Muscle layer of duodenum (tissue), 2 donors: ENCODE data around the gene COX14.
"Not testable (repeated sequence)": the region's sequence is repeated elsewhere in the genome, so short reads cannot be mapped to it uniquely, and the experiment has no call there.

ENCODE experiments used
- H3K27ac ChIP-seq: one replicate; pipeline ENCODE4 v1.7.0; 2013; ENCODE audit warnings: mild to moderate bottlenecking, low read length
- H3K27me3 ChIP-seq: one replicate; pipeline ENCODE4 v1.7.0; 2013; ENCODE audit warnings: low read depth, mild to moderate bottlenecking, control low read depth, low read length
- H3K36me3 ChIP-seq, 2 donors: one replicate each; pipeline ENCODE4 v1.7.0; 2013; ENCODE audit warnings: low read length in 2 of 2, control low read depth in 1 of 2, mild to moderate bottlenecking in 1 of 2; ENCODE audit not compliant: insufficient read depth in 2 of 2, control insufficient read depth in 1 of 2
- H3K4me1 ChIP-seq, 2 donors: one replicate each; pipeline ENCODE4 v1.7.0; 2013; ENCODE audit warnings: low read length in 2 of 2, mild to moderate bottlenecking in 2 of 2, control low read depth in 1 of 2, moderate library complexity in 1 of 2; ENCODE audit not compliant: insufficient read depth in 2 of 2, control insufficient read depth in 1 of 2
- H3K4me3 ChIP-seq, 2 donors: one replicate each; pipeline ENCODE4 v1.7.0; 2013; ENCODE audit warnings: low read length in 2 of 2, low read depth in 1 of 2, mild to moderate bottlenecking in 1 of 2
- H3K9me3 ChIP-seq, 2 donors: one replicate each; pipeline ENCODE4 v1.7.0; 2013; ENCODE audit warnings: low read length in 2 of 2, control low read depth in 1 of 2, mild to moderate bottlenecking in 1 of 2; ENCODE audit not compliant: control insufficient read depth in 1 of 2
- donor health status: healthy.

The COX14 gene

GRCh38 chr12:50142993-50143392, 31.0 kb downstream of the COX14 start:
- Histone ChIP-seq H3K4me1 (no peaks in the 10 kb centered on the region), H3K27ac (no peak overlapping the region), H3K36me3 (peaks cover 11% of the 10 kb centered on the region in 2 donors), H3K9me3 (no peaks in the 10 kb centered on the region), H3K4me3 (no peak overlapping the region), H3K27me3 (no peaks in the 10 kb centered on the region)

- Histone ChIP-seq H3K36me3 (peaks cover 4 to 7% of the 10 kb centered on the region in 2 donors), H3K4me1 (no peaks in the 10 kb centered on the region), H3K27ac (no peak overlapping the region), H3K4me3 (no peak overlapping the region), H3K27me3 (no peaks in the 10 kb centered on the region), H3K9me3 (no peaks in the 10 kb centered on the region)
Measured at GRCh38 chr12:50145439-50145838, 33.4 kb downstream of the COX14 start.

- no peak overlapping the region for H3K27ac ChIP-seq
- no peak overlapping the region for H3K4me3 ChIP-seq
- no peaks in the 10 kb centered on the region for H3K4me1 ChIP-seq
- no peaks in the 10 kb centered on the region for H3K9me3 ChIP-seq
- H3K27me3 ChIP-seq = no peaks in the 10 kb centered on the region
- peaks cover 0 to 4% of the 10 kb centered on the region in 2 donors for H3K36me3 ChIP-seq
Measured at GRCh38 chr12:50147281-50147680, 35.2 kb downstream of the COX14 start.

- H3K27me3 ChIP-seq, H3K9me3 ChIP-seq, H3K4me1 ChIP-seq, H3K27ac ChIP-seq, H3K36me3 ChIP-seq, H3K4me3 ChIP-seq: not testable (repeated sequence)
Measured at GRCh38 chr12:50148011-50148410, 36.0 kb downstream of the COX14 start.

GRCh38 chr12:50149311-50149710, 37.3 kb downstream of the COX14 start:
- no peak overlapping the region for H3K4me3 ChIP-seq
- H3K36me3 ChIP-seq = no peaks in the 10 kb centered on the region
- no peaks in the 10 kb centered on the region for H3K27me3 ChIP-seq
- no peaks in the 10 kb centered on the region for H3K4me1 ChIP-seq
- no peak overlapping the region for H3K27ac ChIP-seq
- H3K9me3 ChIP-seq = no peaks in the 10 kb centered on the region

- no peak overlapping the region for H3K27ac ChIP-seq
- H3K27me3 ChIP-seq = no peaks in the 10 kb centered on the region
- no peak overlapping the region for H3K4me3 ChIP-seq
- no peaks in the 10 kb centered on the region for H3K36me3 ChIP-seq
- H3K9me3 ChIP-seq = no peaks in the 10 kb centered on the region
- no peaks in the 10 kb centered on the region for H3K4me1 ChIP-seq
Measured at GRCh38 chr12:50151047-50151687, 39.1 kb downstream of the COX14 start.

GRCh38 chr12:50154947-50155346, 42.9 kb downstream of the COX14 start:
- H3K9me3 ChIP-seq, H3K36me3 ChIP-seq, H3K27me3 ChIP-seq, H3K4me1 ChIP-seq, H3K4me3 ChIP-seq, H3K27ac ChIP-seq: not testable (repeated sequence)

GRCh38 chr12:50156641-50157040, 44.6 kb downstream of the COX14 start:
- H3K27ac ChIP-seq = no peak overlapping the region
- H3K4me1 ChIP-seq = no peaks in the 10 kb centered on the region
- H3K27me3 ChIP-seq = no peaks in the 10 kb centered on the region
- no peaks in the 10 kb centered on the region for H3K36me3 ChIP-seq
- H3K9me3 ChIP-seq = no peaks in the 10 kb centered on the region
- no peak overlapping the region for H3K4me3 ChIP-seq

GRCh38 chr12:50157259-50157658, 45.2 kb downstream of the COX14 start:
- Histone ChIP-seq H3K36me3 (no peaks in the 10 kb centered on the region), H3K27me3 (no peaks in the 10 kb centered on the region), H3K4me1 (no peaks in the 10 kb centered on the region), H3K27ac (no peak overlapping the region), H3K9me3 (no peaks in the 10 kb centered on the region), H3K4me3 (no peak overlapping the region)

GRCh38 chr12:50160643-50161042, 48.6 kb downstream of the COX14 start:
- Histone ChIP-seq H3K4me1 (no peaks in the 10 kb centered on the region), H3K9me3 (no peaks in the 10 kb centered on the region), H3K36me3 (peaks cover 0 to 2% of the 10 kb centered on the region in 2 donors), H3K27ac (no peak overlapping the region), H3K4me3 (no peak overlapping the region), H3K27me3 (no peaks in the 10 kb centered on the region)

GRCh38 chr12:50162230-50162629, 50.2 kb downstream of the COX14 start:
- Histone ChIP-seq H3K27ac (no peak overlapping the region), H3K27me3 (no peaks in the 10 kb centered on the region), H3K4me1 (peaks cover 5 to 9% of the 10 kb centered on the region in 2 donors), H3K9me3 (no peaks in the 10 kb centered on the region), H3K36me3 (peaks cover 0 to 4% of the 10 kb centered on the region in 2 donors), H3K4me3 (no peak overlapping the region)

- Histone ChIP-seq H3K27ac (no peak overlapping the region), H3K4me3 (no peak overlapping the region), H3K4me1 (peaks cover 5 to 9% of the 10 kb centered on the region in 2 donors), H3K9me3 (no peaks in the 10 kb centered on the region), H3K27me3 (no peaks in the 10 kb centered on the region), H3K36me3 (peaks cover 0 to 4% of the 10 kb centered on the region in 2 donors)
Measured at GRCh38 chr12:50164963-50165362, 52.9 kb downstream of the COX14 start.
